ENCODE data around the gene S100P. TPM values are rescaled to one million over a fixed set of nuclear protein-coding genes. Genes with fewer than 3 reads are reported as not detected.

Gene S100P
- total and polyA plus RNA-seq, 8 donors: 2.3 to 85.0 (median 4.8) TPM

GRCh38 chr4:6715704-6716017, 22.0 kb downstream of the S100P start:
- H3K4me3 ChIP-seq: peak overlapping the region; percentile 83
- peak overlapping the region; percentile 93 to 95 for H3K27ac ChIP-seq
- no peak for TF ChIP-seq CTCF (IDR thresholded peaks at IDR 0.05)
- H3K4me1 ChIP-seq: peaks cover 8 to 39% of the 10 kb centered on the region in 2 donors
- ATAC-seq (no peak), DNase-seq (no peak)
- no peaks in the 10 kb centered on the region for H3K27me3 ChIP-seq
- no peaks in the 10 kb centered on the region for H3K36me3 ChIP-seq
- intact Hi-C loops (cut with DNase I): no loop called here
- no peaks in the 10 kb centered on the region for H3K9me3 ChIP-seq

GRCh38 chr4:6716018-6716911, 22.6 kb downstream of the S100P start, which contains the start of gene BLOC1S4:
Gene BLOC1S4, plus strand, starts transcription at chr4:6716174. Its CDS starts 36 bp downstream, at chr4:6716210.
- intact Hi-C loops (cut with DNase I): no loop called here
- H3K27ac ChIP-seq: peak within 1 kb of the TSS; percentile 93 to 95
- peak; percentile 88 to 95 (median 94) for DNase-seq
- peaks cover 8 to 34% of the 10 kb centered on the region in 2 donors for H3K4me1 ChIP-seq
- peak; percentile 95 for ATAC-seq
- H3K36me3 ChIP-seq: no peaks in the 10 kb centered on the region
- H3K27me3 ChIP-seq: no peaks in the 10 kb centered on the region
- no peaks in the 10 kb centered on the region for H3K9me3 ChIP-seq
- peak within 1 kb of the TSS; percentile 83 for H3K4me3 ChIP-seq
- TF ChIP-seq CTCF (IDR thresholded peaks at IDR 0.05): peak in 1 of 2 donors; percentile 15

DNA sequence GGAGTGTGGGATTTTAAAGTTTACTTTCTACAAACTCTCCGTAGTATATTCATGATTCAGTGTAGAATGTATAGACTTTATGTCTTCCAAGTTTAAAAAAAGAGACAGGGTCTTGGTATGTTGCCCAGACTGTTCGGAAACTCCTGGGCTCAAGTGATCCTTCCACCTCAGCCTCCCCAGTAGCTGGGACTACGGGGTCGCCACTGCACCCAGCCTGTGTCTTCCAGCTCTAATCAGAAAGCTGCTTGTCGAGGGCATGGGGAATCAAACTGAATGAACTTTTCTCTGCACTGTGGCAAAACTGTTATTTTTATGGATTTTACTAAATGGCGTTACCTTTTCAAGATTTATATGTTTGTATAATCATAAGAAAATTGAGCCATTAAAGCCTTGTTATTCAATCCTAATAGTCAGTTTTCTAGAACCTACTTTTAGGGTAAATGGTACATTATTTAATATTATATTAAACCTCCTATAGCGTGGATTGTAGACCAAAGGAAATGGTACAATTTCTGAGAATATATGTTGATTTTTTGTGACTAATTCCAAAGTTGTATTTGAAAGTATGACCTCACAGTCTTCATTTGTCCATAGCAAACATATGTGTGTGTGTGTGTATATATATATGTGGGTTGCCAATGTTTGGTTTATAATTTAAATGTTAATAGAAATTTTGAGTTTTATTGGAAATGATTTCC, 23.4 kb downstream of the S100P start:
- no peak for ATAC-seq
- intact Hi-C loops (cut with DNase I): no loop called here
- peak overlapping the region; percentile 93 to 95 for H3K27ac ChIP-seq
- no peaks in the 10 kb centered on the region for H3K27me3 ChIP-seq
- H3K4me3 ChIP-seq: peak overlapping the region; percentile 83
- no peaks in the 10 kb centered on the region for H3K9me3 ChIP-seq
- no peaks in the 10 kb centered on the region for H3K36me3 ChIP-seq
- DNase-seq: peak in 1 of 4 donors; percentile 10
- TF ChIP-seq CTCF (IDR thresholded peaks at IDR 0.05): no peak
- peaks cover 8 to 32% of the 10 kb centered on the region in 2 donors for H3K4me1 ChIP-seq

GRCh38 chr4:6718932-6719610, 25.4 kb downstream of the S100P start:
- no peak overlapping the region for H3K27ac ChIP-seq
- peaks cover 8 to 32% of the 10 kb centered on the region in 2 donors for H3K4me1 ChIP-seq
- intact Hi-C loops (cut with DNase I): no loop called here
- H3K9me3 ChIP-seq: no peaks in the 10 kb centered on the region
- no peak overlapping the region for H3K4me3 ChIP-seq
- TF ChIP-seq CTCF (IDR thresholded peaks at IDR 0.05): no peak
- DNase-seq (no peak), ATAC-seq (no peak)
- no peaks in the 10 kb centered on the region for H3K36me3 ChIP-seq
- H3K27me3 ChIP-seq: no peaks in the 10 kb centered on the region

Measured in left lung (tissue), 10 donors.